ENCODE data around the gene WNT9A. TPM values are rescaled to one million over a fixed set of nuclear protein-coding genes. Genes with fewer than 3 reads are reported as not detected.

WNT9A gene, protein sequence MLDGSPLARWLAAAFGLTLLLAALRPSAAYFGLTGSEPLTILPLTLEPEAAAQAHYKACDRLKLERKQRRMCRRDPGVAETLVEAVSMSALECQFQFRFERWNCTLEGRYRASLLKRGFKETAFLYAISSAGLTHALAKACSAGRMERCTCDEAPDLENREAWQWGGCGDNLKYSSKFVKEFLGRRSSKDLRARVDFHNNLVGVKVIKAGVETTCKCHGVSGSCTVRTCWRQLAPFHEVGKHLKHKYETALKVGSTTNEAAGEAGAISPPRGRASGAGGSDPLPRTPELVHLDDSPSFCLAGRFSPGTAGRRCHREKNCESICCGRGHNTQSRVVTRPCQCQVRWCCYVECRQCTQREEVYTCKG
- 0.44 and 0.51 TPM in 2 replicates for total RNA-seq (2011; cell fraction: chromatin; rRNA removed; ENCODE audit: low replicate concordance)
- total RNA-seq (2011; cell fraction: nucleolus; rRNA removed): 0.26 and 0.67 TPM in 2 replicates
- total RNA-seq (2011; cell fraction: nucleoplasm; rRNA removed): 0.37 and 0.61 TPM in 2 replicates
- 0.04 TPM in 1 of 2 replicates, not detected in the other for total RNA-seq (2014; rRNA removed)
- total RNA-seq (2014; rRNA removed; fragmentation: Illumina TruSeq; extraction: Trizol): 0.04 TPM in 1 of 2 replicates, not detected in the other
- total RNA-seq (2015; rRNA removed; fragmentation: Illumina TruSeq; extraction: Trizol): not detected in 2 replicates
- 0.04 and 0.16 TPM in 2 replicates for total RNA-seq (2021)
- 0.10 and 0.12 TPM in 2 replicates for polyA plus RNA-seq (2011; rRNA removed)
- 0.09 and 0.19 TPM in 2 replicates for polyA plus RNA-seq (2011; cell fraction: cytosol; rRNA removed)
- 0.30 and 0.39 TPM in 2 replicates for polyA plus RNA-seq (2011; cell fraction: nucleus; rRNA removed)
- polyA plus RNA-seq (2012): 0.12 and 0.19 TPM in 2 replicates
- 0.03 and 0.07 TPM in 2 replicates for polyA plus RNA-seq (2014; fragmentation: Illumina TruSeq; extraction: Trizol)
- not detected for polyA plus RNA-seq (2014; fragmentation: Nextera tagmentation; extraction: Ambion mirVana)
- 0.07 and 0.17 TPM in 2 replicates for polyA plus RNA-seq (2014; rRNA removed)
- polyA minus RNA-seq (2011; rRNA and poly(A)+ RNA removed): 0.25 and 0.36 TPM in 2 replicates
- 0.46 TPM in 1 of 2 replicates, not detected in the other for polyA minus RNA-seq (2011; cell fraction: cytosol; rRNA and poly(A)+ RNA removed)
- polyA minus RNA-seq (2011; cell fraction: nucleus; rRNA and poly(A)+ RNA removed): 0.11 and 0.13 TPM in 2 replicates
- Bru-seq, nascent RNA: percentile 22 among the genes with signal in this experiment
- BruChase-seq, experiment 1, labeled RNA remaining after a 2-hour chase: percentile 15 among the genes with signal in this experiment
- BruChase-seq, experiment 2, labeled RNA remaining after a 6-hour chase: percentile 17 among the genes with signal in this experiment
- long read RNA-seq, experiment 1: 0 reads
- long read RNA-seq, experiment 2: 0 reads
- long read RNA-seq, experiment 3: 0 reads

DNA sequence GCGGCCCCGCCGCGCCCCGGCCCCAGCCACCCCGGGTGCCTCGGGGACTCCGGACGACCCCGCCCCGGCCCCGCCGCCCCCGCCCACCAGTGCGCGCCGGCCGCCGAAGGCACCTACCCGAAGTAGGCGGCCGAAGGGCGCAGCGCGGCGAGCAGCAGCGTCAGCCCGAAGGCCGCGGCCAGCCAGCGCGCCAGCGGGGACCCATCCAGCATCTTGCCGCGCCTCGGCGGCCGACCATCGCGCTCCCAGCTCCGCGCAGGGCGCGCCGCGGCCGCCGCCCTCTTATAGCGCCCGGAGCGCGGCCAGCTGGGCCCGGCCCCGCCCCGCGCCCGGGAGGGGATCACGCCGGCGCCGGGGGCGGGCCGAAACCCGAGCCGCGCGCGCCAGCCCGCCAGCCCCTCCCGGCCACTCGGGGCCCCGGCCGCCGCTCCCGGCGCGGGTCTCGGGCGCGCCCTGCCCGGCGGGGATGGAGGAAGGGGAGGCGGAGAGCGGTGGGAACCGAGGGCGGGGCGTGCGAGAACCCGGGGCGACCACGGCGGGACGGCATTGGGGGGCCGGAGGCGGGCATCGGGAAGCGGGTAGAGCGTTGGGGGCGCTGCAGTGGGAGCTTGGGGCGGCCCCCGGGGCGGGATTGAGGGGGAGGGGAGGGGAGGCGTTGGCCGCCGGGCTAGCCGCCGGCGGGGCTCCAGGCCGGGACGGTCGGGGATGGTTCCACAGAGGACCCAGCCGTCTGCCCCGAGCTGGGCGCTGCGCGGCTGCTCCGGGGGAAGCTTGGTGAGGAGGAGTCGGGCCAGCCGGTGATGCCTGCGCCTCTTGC is at the start of gene WNT9A:
WNT9A (minus strand) TSS at position 257 of the 817 bp plus-strand sequence; CDS start at position 212, 45 bp downstream.
- in situ Hi-C loops (cut with MboI) (no loop called here), intact Hi-C loops (cut with micrococcal nuclease) (loop anchor here (10.0 kb wide), 1 partner anchor 493 kb away; no protein-coding TSS in a partner anchor)
- ChIA-PET CTCF (ENCODE audit: low intra/inter-chr PET ratio) (interaction anchor here (0.7 to 2.9 kb wide), 3 partner anchors 185 to 568 kb away, joined by 3 to 25 read pairs (median 21); no protein-coding TSS in a partner anchor), POLR2A (interaction anchor here (0.7 kb wide), 1 partner anchor 213 kb away, joined by 3 read pairs; the partner anchor contains the start of genes JMJD4 and SNAP47)
- no peaks in the 10 kb centered on the region for H3K36me3 ChIP-seq (ENCODE audit: control insufficient read depth, insufficient read depth, low read length)
- DNase-seq (ENCODE audit: extremely low read depth in 1 of 4, low spot score in 3 of 4) (peak; percentile 80 to 99 (median 96)), FAIRE-seq (no peak), ATAC-seq (peak; percentile 81)
- peak within 1 kb of the TSS; percentile 40 for H3K4me3 ChIP-seq
- peak within 1 kb of the TSS in 1 of 2 experiments; percentile 83; a peak in 2 of 4 replicates for H3K9ac ChIP-seq (ENCODE audit: insufficient read depth in 1 of 2, low read depth in 2 of 2, low read length in 2 of 2)
- H4K20me1 ChIP-seq (replicated peaks; ENCODE audit: control insufficient read depth, insufficient read depth, low read length): peaks cover 19% of the 10 kb centered on the region
- H2AFZ ChIP-seq (ENCODE audit: low read depth, low read length): peak within 1 kb of the TSS; percentile 72
- 2% methylated on average over 44 of the region's 120 CpGs for WGBS (ENCODE audit: insufficient coverage, low coverage, missing lambda C conversion rate)
- H3K4me1 ChIP-seq (replicated peaks in 1 of 2; ENCODE audit: control insufficient read depth in 2 of 2, insufficient read depth in 2 of 2, low read length in 2 of 2): peaks cover 2 to 46% of the 10 kb centered on the region in 2 experiments; a peak in 4 of 5 replicates
- no peaks in the 10 kb centered on the region for H3K9me1 ChIP-seq (ENCODE audit: control insufficient read depth, insufficient read depth, low read length)
- H3K4me2 ChIP-seq (ENCODE audit: insufficient read depth, low read length): peak within 1 kb of the TSS; percentile 69
- H3K27ac ChIP-seq (ENCODE audit: extremely low read depth, low read depth, low read length): no peak within 1 kb of the TSS
- H3K27me3 ChIP-seq (ENCODE audit: control insufficient read depth in 2 of 2, insufficient read depth in 2 of 2, low read length in 2 of 2): peaks cover 18 to 83% of the 10 kb centered on the region in 2 experiments
- H3K9me3 ChIP-seq (replicated peaks; ENCODE audit: control insufficient read depth, insufficient read depth, low read depth, low read length): no peaks in the 10 kb centered on the region
- BruUV-seq (replicated peaks): no TSS peak
- H3K79me2 ChIP-seq (ENCODE audit: control insufficient read depth, insufficient read depth, low read length): no peaks in the 10 kb centered on the region
- TF ChIP-seq TCF7L2 (IDR thresholded peaks at IDR 0.05; ENCODE audit: low read depth, low read length): no peak
- TF ChIP-seq POLR2G (IDR thresholded peaks at IDR 0.05; ENCODE audit: low read depth, low read length): 0 out of 2 replicates have a peak, but pooled peaks have one; percentile 22
- peak; percentile 46 for TF ChIP-seq SMAD4 (CRISPR knock-in tag; conservative IDR thresholded peaks at IDR 0.05)
- peak; percentile 89 for TF ChIP-seq CXXC5 (CRISPR knock-in tag; IDR thresholded peaks at IDR 0.05)
- TF ChIP-seq SAFB2 (IDR thresholded peaks at IDR 0.05; ENCODE audit: borderline replicate concordance, low read depth, low read length, severe bottlenecking): no peak
- TF ChIP-seq PML (IDR thresholded peaks at IDR 0.05; ENCODE audit: low read length): no peak
- no peak for TF ChIP-seq IRF9 (tag; IDR thresholded peaks at IDR 0.05)
- TF ChIP-seq EGR1 (conservative IDR thresholded peaks at IDR 0.05): no peak
- TF ChIP-seq KDM4B (IDR thresholded peaks at IDR 0.05; ENCODE audit: borderline replicate concordance in 2 of 2, low read depth in 1 of 2): no peak
- TF ChIP-seq, protein P1, sequence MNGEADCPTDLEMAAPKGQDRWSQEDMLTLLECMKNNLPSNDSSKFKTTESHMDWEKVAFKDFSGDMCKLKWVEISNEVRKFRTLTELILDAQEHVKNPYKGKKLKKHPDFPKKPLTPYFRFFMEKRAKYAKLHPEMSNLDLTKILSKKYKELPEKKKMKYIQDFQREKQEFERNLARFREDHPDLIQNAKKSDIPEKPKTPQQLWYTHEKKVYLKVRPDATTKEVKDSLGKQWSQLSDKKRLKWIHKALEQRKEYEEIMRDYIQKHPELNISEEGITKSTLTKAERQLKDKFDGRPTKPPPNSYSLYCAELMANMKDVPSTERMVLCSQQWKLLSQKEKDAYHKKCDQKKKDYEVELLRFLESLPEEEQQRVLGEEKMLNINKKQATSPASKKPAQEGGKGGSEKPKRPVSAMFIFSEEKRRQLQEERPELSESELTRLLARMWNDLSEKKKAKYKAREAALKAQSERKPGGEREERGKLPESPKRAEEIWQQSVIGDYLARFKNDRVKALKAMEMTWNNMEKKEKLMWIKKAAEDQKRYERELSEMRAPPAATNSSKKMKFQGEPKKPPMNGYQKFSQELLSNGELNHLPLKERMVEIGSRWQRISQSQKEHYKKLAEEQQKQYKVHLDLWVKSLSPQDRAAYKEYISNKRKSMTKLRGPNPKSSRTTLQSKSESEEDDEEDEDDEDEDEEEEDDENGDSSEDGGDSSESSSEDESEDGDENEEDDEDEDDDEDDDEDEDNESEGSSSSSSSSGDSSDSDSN (IDR thresholded peaks at IDR 0.05; ENCODE audit: borderline replicate concordance in 1 of 2, low read depth in 2 of 2, low read length in 2 of 2): peak; percentile 59 to 81; a peak in 2 of 4 replicates
- TF ChIP-seq SAP30 (IDR thresholded peaks at IDR 0.05; ENCODE audit: borderline replicate concordance, insufficient read depth, low read depth, low read length, poor library complexity, severe bottlenecking): no peak
